Activated CD8-positive, alpha-beta memory T cell treated with anti-CD3 and anti-CD28 coated beads for 4 hours (primary cell): ENCODE results near the gene ACVRL1.

ENCODE experiments used
- DNase-seq, 2 donors: peaks; one replicate each; pipeline ENCODE4 v3.0.0-alpha.2; 2020; ENCODE audit warnings: low read depth in 2 of 2

Gene ACVRL1

DNA sequence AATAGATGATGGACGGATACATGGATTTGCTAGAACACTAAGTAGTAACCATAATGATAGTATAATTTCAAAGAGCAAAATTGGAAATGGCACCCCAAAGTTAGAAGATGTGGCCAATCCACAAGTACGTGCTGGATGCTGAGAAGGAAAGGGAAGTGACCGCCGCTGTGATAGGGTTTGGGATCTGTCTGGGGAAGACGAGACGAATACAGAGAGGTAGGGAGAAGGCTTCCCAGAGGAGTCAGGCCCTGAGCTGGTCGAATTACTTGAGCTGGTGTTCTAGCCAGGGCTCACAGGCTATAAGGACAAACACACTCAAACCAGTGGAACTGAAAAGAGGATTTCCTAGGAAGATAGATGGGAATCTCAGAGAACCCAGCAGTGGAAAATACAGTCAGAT lies 34.8 kb downstream of the ACVRL1 start:
- DNase-seq = no peak

DNA sequence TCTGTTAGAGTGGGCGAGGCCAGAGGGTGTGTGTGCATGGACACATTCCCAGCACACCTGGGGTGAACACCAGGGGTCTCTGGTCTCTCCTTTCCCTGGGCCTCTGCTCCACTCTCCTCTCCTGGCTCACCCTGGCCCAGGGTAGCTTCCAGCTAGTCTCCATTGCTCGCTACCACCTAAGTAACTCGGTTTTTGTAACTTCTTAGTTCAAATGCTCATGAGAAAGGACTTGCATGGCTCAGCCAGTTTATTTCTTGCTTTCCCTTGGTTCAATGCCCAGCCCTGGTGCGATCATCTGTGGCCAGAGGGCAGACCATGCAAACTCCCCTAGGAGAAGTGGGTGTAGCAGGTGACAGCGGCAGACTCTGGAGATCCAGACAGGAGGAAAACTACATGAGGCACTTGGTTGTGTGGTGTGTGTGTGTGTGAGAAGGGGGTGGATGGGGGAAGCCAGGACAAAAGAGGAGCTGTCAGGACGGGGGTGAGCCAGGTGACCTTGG lies 35.2 kb downstream of the ACVRL1 start:
- DNase-seq = no peak

DNA sequence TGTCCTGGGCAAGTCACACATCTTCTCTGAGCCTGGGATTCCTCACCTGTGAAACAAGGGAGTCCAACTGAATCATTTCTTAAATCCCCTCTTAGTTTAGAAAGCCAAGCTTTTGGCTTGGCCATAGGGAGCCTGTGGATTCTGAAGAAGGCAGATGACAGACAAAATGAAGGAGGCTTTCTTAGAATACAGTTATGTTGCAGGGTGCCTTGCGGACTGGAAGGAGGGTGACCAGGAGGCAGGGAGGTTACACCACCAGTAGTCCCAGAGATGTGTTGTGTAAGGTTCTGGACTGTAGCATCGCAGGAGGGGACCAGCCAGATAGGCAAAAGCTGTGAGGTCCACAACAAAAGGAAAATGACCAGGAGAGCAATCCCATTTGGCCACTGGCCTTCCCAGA lies 36.0 kb downstream of the ACVRL1 start:
- DNase-seq = no peak

DNA sequence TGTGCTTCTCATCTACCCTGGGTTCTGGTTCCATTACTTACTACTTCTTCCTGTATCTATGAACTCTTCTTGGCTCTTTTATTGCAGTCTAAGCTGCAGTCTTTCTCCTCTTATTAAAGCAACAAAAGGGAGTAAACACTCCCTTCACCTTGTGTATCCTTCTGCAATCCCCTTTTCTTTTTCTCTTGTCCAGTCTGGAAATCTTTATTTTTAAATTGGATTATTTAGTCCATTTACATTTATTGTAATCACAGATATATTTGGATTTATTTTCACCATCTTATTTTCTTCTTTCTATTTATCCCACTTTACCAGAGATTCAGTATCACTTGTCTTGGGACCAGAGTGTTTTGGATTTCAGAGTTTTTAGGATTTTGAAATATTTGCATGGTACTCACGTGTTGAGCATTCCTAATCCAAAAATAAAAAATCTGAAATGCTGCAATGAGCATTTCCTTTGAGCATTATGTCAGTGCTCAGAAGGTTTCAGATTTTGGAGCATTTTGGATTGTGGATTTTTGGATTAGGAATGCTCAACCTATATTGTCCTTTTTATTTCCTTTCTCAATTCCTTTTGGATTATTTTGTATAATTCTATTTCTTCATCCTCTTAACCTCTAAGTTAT lies 37.4 kb downstream of the ACVRL1 start:
- no peak for DNase-seq

DNA sequence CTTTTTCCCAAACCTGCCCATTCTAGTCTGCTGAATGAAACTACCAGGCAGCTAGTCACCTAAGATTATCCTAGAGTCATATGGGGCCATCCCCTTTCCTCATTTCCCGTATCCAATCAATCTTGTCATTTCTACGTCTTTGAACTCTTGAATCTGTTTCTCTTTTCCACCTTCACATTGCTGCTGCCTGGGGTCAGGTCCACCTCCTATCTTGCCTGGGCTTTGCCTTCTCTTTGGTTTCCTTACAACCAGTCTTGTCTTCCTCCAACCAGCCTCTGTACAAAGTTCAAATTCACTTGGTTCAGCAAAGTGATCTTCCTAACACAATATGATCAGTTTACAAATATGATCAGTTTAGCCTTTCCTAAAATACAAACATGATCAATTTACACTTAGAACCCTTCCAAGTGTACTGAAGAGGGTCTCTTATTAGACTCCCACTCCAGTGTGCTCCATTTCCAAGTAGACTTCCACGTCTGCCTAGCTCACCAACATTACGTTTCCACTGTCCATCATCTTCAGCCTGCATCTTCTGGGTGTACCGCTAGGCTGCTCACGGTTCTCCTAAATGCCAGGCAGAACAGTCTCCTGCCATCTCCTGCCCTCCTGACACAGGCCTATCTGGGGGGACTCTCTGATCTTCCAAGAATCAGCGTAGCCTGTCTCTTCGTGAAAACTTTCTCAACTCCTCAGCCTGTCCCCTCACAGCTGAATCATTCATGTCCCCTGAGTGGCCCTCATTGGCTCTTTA lies 40.1 kb downstream of the ACVRL1 start:
- DNase-seq = no peak

DNA sequence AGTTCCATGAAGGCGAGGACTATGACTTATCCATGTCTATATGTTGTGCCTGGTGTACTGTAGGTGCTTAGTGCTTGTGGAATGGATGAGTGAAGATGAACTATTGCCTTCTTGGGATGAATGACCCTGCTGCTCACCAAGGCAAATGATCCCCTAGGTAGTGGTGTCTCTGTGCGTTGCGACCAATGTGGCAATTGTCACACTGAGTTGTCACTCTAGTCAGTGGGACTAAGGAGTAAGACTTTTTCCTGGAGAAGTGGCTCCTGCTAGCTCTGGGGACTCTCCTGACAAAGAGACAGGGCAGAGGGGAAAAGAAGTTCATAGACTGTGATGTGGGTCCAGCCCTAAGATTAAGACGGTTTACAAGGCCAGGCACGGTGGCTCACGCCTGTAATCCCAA lies 40.8 kb downstream of the ACVRL1 start:
- no peak for DNase-seq

DNA sequence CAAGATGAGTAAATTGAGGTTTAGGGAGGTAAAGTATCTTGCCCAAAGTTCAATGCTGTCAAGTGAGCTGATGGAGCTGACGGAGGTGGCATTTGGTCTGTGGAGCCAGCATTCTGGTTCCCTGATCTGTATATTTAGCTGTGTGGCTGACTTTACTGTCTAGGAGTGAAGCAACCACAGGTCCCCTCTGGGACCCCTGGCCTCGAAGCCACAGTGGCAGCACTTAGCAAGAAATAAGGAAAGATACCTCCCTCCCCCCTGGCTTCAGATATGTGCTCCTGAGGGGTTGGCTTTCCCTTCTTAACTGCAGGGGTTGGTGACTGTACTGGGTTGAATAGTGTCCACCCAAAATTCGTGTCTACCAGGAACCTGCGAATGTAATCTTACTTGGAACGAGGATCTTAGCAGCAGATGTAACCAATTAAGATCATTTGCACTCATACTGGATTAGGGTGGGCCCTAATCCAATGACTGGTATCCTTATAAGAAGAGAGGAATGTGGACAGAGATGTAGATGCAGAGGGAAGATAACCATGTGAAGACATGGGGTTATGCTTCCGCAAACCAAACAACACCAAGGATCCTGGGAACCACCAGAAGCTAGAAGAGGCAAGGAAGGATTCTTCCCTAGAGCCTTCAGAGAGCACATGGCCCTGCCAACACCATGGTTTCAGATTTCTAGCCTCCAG lies 42.2 kb downstream of the ACVRL1 start:
- no peak for DNase-seq

DNA sequence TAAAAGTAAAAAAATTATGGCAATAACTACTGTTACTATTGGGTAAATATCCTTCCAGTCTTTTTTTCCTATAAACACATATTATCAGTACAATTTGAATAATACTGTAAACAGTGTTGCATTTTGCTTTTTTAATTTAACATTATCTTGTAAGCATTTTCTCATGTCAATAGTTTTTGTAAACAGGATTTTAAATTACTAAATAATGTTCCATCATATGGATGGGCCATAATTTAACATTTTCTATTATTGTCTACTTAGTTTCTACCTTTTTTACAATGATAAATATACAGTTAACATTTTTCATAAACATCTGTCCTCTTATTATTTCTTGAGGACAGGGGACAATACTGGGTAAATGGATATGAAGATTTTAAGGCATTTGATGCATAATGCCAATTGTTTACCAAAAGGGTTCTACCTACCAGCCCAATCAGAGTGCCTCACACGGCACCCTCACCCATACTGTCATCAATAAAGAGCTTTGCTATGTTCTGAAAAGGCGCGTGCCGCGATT lies 43.4 kb downstream of the ACVRL1 start:
- no peak for DNase-seq

DNA sequence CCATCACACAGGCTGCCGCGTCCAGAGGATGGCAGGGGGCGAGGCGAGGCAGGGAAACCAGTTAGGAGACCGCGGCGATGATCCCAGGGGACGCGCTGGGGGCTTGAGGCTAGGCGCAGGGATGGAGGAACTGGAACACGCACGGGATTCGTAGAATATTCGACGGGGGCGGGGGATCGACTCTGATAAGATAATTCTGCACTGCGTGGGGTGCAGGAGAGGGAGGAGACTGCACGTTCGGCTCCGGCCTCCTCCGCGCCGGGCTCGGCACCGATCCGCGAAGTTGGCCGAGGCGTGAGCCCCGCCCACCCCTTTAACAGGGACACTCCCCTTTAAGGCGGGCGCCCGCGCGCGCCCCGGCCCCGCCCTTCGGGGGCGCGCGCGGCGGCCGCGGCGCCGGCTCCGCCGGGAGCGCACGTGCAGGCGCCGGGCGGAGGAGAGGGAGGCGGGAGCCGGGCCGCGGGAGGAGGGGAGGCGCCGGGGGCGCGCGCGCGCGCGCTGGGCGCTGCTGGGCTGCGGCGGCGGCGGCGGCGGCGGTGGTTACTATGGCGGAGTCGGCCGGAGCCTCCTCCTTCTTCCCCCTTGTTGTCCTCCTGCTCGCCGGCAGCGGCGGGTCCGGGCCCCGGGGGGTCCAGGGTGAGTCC lies 44.0 kb downstream of the ACVRL1 start, which contains the start of gene ACVR1B:
Gene ACVR1B, plus strand, starts transcription at position 501 of the 644 bp plus-strand sequence. Its CDS starts 45 bp downstream, at position 546.
- DNase-seq = peak; percentile 85 to 88

DNA sequence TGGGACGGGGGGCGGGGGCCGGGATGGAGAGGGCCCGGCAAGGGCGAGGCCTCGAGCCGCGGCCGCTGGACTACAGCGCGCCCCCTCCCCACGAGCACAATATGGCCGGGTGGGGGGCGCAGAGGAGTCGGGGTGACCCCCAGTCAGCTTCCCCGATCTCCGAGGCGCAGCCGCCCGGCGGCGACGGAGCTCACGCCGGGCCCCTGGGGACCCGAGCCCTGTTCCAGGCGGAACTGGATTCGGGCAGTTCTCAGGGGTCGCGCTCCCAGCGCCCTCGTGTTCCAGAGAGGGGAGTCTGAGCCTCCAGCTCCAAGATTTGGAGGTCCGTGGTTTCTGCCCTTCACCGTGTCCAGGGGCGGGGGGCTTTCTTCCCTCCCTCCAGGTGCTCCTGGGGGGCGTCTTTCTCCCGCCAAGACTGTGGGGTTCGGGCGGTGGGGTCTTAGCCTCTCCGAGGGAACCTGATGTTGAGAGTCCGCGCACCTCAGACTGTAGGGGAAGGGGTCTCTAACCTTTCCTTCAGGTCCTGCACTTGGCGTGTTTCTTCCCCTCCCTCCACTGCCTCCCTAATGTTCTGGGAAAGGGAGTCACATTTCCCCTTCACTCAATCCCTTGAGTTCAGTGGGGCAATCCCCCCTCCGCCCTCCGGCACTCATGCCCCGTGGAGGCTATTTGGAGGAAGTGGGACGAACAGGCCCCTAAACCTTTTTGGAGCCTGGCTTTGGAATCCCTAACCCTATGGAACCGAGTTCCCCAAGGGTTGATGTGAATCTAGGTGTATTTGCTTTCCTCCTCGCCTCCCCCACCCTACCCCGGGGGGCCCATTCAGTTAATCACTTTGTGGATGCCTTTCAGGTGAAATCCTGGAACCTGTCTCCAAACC lies 44.8 kb downstream of the ACVRL1 start:
- no peak for DNase-seq

DNA sequence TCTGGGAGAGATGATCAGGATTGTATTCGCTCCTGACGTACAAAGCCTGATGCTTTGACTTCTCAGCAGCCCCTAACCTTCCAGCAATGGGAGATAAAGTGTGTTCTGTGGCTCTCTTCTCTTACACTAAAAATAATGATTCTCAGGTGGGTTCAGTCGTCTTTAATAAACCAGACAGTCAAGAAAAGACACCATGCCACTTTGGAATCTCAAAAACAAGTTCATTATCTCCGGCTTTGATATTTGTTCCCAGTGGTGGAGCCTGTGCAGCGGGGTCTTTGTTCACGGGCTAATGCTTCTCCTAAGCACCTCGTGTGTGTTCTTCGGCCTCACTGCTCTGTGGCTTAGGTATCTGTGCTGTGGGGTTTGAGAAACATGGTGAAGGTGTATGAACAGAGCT lies 45.8 kb downstream of the ACVRL1 start:
- DNase-seq = no peak

DNA sequence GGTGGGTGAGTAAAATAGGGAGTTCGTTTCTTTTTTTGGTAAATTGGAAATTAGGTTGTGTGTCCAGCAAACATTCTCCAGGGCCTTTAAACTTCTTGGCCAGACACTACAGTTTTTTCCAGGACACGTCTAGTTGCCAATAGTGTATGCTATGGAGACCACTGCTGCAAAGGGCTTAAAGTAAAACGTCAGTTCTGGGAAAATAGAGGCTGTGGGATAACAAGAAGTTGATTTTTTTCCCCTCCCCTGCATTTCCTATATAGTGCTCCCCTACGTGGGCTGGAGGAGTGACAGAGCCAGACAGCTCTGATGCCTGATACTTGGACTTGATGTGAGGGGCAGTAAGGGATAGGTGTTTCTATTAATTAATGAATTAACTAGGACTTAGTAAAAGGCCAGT lies 46.6 kb downstream of the ACVRL1 start:
- DNase-seq = no peak

DNA sequence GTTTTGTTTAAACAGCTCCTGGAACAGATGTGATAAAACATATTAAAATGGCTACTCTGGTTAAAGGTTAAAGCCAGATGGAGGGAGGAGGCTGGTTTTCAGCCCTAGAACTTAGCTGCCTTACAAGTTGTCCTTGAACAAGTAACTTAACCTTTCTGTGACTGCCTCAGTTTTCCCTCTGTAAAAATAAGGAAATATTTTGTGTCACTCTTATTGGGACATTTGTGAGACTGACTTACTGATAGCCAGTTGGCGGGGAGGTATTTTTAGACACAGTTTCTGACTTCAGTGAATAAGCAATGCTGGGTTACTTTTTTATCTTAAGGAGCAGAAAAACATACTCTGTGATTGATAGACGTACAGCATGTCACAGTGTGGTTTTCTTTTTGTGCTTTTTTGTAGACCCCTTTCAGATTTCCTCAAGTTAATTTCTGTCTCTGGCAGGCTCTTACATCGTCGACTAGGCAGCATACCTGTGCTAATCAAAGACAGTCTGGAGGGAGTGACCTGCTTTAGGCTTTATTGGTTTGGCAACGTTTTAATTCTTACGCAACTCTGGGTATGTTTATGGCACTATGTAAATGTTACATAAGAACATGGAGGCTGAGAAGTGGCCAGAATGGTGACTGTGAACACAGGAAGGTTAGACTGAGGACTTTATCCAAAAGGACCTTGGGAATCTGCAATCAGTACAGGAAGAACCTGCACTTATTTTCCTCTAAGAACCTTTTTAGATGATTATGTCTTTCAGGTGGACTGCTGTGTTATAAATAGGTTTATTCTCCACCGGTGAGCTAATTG lies 47.5 kb downstream of the ACVRL1 start:
- no peak for DNase-seq

DNA sequence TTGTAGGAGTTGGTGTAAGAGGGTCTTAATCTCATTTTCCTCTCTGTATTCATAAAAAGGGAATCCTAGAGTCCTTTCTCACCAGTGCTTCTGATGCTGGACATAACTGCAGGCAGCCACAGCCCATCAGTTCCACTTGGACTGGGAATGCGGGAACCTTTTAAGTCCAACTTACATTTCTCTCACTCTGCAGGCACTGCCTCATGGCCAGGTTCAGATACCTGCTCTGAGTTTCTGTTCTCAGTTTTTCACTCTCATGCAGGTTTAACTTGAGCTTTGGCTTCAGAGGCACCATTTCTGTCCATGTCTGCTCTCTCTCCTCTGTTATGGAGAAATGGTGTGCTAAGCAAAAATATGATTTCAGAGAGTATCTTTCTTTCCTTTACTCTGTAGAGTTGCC lies 48.4 kb downstream of the ACVRL1 start:
- no peak for DNase-seq

DNA sequence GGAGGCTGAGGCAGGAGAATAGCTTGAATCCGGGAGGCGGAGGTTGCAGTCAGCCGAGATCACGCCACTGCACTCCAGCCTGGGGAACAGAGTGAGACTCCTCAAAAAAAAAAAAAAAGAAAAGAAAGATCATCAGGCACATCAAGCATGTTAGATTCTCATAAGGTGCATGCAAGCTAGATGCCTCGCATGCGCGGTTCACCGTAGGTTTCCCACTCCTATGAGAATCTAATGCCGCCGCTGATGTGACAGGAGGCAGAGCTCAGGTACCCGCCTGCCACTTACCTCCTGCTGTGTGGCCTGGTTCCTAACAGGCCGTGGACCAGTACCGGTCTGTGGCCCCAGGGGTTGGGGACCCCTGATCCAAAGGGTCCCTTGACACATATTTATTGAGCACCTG lies 51.2 kb downstream of the ACVRL1 start:
- no peak for DNase-seq

DNA sequence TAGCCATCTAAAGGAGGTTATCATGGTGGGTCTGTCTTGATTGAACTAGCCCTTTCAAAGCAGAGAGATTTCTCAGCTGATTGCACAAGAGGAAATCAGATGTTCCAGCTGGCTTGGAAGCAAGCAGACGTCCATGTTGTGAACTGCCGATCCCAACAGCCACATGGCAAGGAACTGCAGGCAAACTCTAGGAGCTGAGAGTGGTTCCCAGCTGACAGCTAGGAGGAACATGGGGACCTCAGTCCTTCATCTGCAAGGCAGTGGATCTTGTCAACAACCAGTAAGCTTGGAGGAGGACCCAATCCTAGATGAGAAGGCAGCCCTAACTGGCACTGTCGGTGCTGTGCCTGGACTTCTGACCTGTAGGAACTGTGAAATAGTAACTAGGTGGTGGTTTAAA lies 51.9 kb downstream of the ACVRL1 start:
- no peak for DNase-seq

DNA sequence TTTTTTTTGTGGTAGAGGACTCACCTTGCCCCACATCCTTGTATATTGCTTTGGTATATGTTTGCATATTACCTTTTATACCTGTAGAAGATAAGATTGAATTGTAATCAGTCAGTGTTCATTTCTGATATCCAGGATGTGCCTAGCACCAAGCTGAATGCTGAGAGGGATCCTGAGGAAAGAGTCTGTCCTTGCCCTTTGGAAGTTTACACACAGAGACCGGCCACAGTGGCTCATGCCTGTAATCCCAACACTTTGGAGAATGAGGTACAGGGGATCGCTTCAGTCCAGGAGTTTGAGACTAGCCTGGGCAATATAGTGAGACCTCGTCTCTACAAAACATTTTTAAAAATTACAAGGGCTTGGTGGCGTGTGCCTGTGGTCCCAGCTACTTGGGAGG lies 52.6 kb downstream of the ACVRL1 start:
- DNase-seq = no peak

DNA sequence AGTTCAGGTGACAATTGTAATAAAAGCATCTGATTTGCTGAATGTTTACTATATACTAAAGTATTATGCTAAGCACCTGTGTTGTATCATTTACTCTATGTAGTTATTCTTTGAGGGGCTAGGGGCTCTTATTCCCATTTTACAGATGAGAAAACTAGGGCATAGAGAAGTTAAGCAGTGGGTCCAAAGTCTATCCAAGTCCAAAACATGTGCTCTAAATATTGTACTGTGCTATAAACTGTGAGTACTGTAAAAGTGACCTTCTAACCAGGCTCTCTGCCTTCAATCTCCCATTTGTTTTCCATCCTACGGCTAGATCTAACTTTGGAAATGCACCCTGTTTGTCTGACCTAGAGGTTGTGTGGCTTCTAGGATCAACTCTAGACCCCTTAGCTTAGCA lies 53.2 kb downstream of the ACVRL1 start:
- no peak for DNase-seq

DNA sequence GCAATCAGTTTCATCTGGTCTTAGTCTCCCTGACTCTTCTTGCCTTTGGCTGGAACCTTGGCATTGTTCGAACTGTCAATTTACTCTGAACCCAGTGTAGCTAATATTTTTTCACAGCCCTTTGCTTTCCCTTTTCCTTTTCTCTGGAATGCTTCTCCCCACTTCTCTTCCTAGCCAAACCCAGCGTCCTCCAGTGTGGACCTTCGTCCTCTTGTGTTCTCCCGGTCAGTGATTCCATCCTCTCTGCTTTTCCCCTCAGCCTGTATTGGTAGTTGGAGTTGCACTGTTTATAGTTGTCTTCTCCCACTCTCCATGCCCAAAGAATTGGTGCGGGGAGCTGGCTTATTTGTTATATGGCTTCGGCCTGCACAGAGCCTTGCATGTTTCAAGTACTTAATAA lies 53.6 kb downstream of the ACVRL1 start:
- no peak for DNase-seq

DNA sequence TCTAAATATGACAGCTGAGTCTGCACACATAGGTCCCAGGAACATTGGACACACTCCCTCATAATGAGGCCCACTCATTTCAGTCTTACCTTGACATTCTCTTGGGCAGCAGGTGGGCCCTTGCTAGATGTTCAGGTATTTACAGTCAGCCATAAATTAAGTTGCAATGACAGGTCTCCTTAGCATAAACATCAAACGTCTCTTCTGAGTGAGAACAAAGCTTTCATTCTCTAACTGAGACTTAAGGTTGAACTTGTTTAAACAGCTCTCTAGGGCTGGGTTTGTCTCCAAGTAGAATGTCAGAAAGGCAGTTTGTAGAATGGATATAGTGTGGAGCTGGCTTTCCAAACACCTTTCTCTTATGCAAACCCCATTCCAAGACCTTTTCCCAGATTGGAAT lies 54.5 kb downstream of the ACVRL1 start:
- no peak for DNase-seq
